ENCODE results near the gene SLC47A2.

The SLC47A2 gene

DNA sequence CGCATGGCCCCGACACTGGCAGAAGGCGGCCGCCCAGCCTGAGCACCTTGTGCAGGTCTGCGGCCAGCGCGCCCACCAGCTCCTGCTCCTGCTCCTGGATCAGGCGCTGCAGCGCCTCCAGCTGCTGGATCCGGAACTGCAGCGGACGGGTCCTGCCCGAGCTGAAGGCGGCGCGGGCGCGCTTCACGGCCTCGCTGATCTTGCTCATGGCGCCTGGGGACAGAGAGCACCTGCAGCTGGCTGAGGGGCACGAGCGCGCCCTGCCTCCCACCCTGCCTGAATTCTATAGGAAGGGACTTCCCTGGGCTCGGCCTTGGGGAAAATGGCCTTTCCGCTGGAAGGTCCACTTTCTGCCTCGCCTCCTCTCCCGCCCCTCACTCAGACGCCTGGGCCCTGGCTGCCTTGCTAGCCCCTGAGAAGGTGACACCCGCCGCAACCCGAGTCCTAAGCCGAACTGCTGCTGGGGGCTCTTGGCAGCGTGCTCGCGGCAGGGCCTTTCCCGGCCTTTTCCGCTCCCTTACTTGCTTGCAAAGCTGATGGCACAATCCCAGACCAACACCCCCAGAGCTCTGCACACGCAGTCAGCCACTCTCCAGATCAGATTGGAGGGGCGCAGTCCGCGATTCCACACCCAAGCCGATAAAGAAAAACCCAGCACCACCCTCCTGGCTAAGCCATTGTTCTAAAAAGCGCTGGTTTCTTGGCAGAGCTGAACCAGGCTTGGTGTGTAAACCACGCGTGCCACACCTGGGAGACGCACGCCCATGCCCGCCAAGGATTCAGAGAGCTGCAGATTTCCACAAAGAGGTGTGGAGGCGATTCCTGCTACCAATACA is 28.8 kb upstream of the SLC47A2 start:
- Histone ChIP-seq H3K9ac (no peak overlapping the region), H3K4me2 (no peak overlapping the region), H3K27ac (no peak overlapping the region), H3K4me3 (IDR thresholded peaks at IDR 0.05; ENCODE audit: insufficient read depth, low read depth, low read length) (no peak overlapping the region), H3K79me2 (ENCODE audit: insufficient read depth, low read depth) (no peaks in the 10 kb centered on the region), H2AFZ (ENCODE audit: low read depth) (no peak overlapping the region), H3K36me3 (ENCODE audit: insufficient read depth) (no peaks in the 10 kb centered on the region), H4K20me1 (ENCODE audit: insufficient read depth) (no peaks in the 10 kb centered on the region), H3K4me1 (ENCODE audit: low read depth, poor library complexity, severe bottlenecking) (no peaks in the 10 kb centered on the region), H3K27me3 (ENCODE audit: insufficient read depth, low read depth) (no peaks in the 10 kb centered on the region)
- TF ChIP-seq CTCF (conservative IDR thresholded peaks at IDR 0.05; ENCODE audit: low read depth, low read length), result no peak

- no peaks in the 10 kb centered on the region for H3K79me2 ChIP-seq (ENCODE audit: insufficient read depth, low read depth)
- TF ChIP-seq CTCF (conservative IDR thresholded peaks at IDR 0.05; ENCODE audit: low read depth, low read length), result no peak
- no peaks in the 10 kb centered on the region for H3K4me1 ChIP-seq (ENCODE audit: low read depth, poor library complexity, severe bottlenecking)
- no peak overlapping the region for H3K27ac ChIP-seq
- H4K20me1 ChIP-seq (ENCODE audit: insufficient read depth), result no peaks in the 10 kb centered on the region
- no peaks in the 10 kb centered on the region for H3K36me3 ChIP-seq (ENCODE audit: insufficient read depth)
- no peaks in the 10 kb centered on the region for H3K27me3 ChIP-seq (ENCODE audit: insufficient read depth, low read depth)
- no peak overlapping the region for H2AFZ ChIP-seq (ENCODE audit: low read depth)
- H3K9ac ChIP-seq, result no peak overlapping the region
- no peak overlapping the region for H3K4me2 ChIP-seq
- H3K4me3 ChIP-seq (IDR thresholded peaks at IDR 0.05; ENCODE audit: insufficient read depth, low read depth, low read length), result no peak overlapping the region
Measured at GRCh38 chr17:19744492-19744891, 28.1 kb upstream of the SLC47A2 start.

DNA sequence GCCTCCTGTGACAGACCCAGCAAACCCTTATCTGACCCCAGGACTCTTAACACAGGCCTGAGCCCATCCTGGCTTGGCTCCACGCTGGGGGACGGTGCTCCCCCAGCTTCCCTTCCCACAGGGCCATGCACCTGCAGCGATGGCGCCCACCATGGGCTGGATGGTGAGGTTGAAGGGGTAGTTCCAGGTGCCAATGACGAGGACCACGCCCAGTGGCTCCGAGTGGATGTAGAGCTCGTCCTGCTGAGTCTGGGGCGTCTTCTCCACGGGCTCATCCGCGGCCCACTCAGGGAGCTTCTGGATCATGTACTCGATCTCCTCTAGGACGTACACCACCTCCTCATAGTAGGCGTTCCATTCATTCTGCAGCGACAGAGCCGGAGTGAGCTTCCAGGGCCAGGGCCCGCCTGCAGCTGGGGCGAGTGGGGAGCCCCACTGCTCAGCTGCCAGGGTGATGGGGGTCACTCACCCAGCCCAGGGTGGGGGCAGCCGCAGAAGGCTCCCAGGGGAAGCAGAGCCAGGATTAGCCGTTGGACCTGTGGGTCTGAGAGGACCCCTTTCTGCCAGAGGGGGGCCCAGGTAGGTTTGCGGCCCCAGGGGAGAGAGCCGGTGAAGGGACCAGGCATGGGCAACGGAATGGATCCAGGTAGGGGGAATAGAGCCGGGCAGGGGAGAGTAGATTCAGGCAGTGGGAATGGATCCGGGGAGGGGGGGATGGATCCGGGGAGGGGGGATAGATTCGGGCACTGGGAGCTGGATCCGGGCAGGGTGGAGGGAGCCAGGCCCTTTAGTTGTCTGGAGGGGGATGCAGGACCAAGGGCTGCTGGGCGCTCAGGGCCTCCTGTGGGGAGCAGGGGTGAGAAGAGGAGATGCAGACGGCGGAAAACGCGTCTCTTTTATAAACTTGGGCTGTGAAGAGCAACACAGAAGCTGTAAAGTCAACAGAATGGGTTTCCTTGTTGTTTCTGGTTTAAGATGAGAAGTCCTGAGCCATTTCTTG is 27.0 kb upstream of the SLC47A2 start:
- H3K36me3 ChIP-seq (ENCODE audit: insufficient read depth), result no peaks in the 10 kb centered on the region
- no peak overlapping the region for H3K9ac ChIP-seq
- no peaks in the 10 kb centered on the region for H3K79me2 ChIP-seq (ENCODE audit: insufficient read depth, low read depth)
- H3K4me1 ChIP-seq (ENCODE audit: low read depth, poor library complexity, severe bottlenecking), result no peaks in the 10 kb centered on the region
- H3K4me2 ChIP-seq, result no peak overlapping the region
- no peak overlapping the region for H3K4me3 ChIP-seq (IDR thresholded peaks at IDR 0.05; ENCODE audit: insufficient read depth, low read depth, low read length)
- TF ChIP-seq CTCF (conservative IDR thresholded peaks at IDR 0.05; ENCODE audit: low read depth, low read length), result no peak
- H2AFZ ChIP-seq (ENCODE audit: low read depth), result no peak overlapping the region
- no peak overlapping the region for H3K27ac ChIP-seq
- H4K20me1 ChIP-seq (ENCODE audit: insufficient read depth), result no peaks in the 10 kb centered on the region
- H3K27me3 ChIP-seq (ENCODE audit: insufficient read depth, low read depth), result no peaks in the 10 kb centered on the region

DNA sequence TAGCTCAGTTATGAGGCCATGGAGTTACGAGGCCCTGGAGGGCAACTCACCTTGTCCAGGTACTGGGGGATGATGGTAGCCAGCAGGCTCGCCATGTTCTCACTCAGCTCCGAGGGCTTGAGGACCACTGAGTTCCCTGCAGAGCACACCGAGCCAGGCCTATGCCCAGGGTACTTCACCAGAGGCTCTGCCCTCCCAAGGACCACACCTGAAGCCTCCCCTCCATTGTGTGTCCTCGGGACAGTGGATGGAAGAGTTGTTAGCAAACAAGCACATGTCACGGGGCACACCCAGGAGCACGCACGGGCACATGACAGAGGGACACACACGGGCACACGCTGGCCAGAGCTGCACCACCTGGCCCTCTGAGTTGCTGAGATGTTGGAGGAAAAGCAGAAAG is 26.1 kb upstream of the SLC47A2 start:
- Histone ChIP-seq H3K4me2 (no peak overlapping the region), H3K4me3 (IDR thresholded peaks at IDR 0.05; ENCODE audit: insufficient read depth, low read depth, low read length) (no peak overlapping the region), H3K9ac (no peak overlapping the region), H4K20me1 (ENCODE audit: insufficient read depth) (no peaks in the 10 kb centered on the region), H3K27ac (no peak overlapping the region), H3K79me2 (ENCODE audit: insufficient read depth, low read depth) (no peaks in the 10 kb centered on the region), H3K4me1 (ENCODE audit: low read depth, poor library complexity, severe bottlenecking) (no peaks in the 10 kb centered on the region), H2AFZ (ENCODE audit: low read depth) (no peak overlapping the region), H3K36me3 (ENCODE audit: insufficient read depth) (no peaks in the 10 kb centered on the region), H3K27me3 (ENCODE audit: insufficient read depth, low read depth) (no peaks in the 10 kb centered on the region)
- TF ChIP-seq CTCF (conservative IDR thresholded peaks at IDR 0.05; ENCODE audit: low read depth, low read length), result no peak
